Fibroblast of lung (primary cell): Measurements from ENCODE around the gene CNNM1.

Source experiments
- EZH2 ChIP-seq: IDR thresholded peaks from 2 replicates; pipeline ENCODE4 v1.5.1; 2012; ENCODE audit warnings: low read length, control low read depth, mild to moderate bottlenecking; ENCODE audit errors: missing control alignments
- TF ChIP-seq, protein P1 (sequence below), 2 donors: IDR thresholded peaks in 1 of 2; conservative IDR thresholded peaks in 1 of 2; 1 replicate in 1 of 2; 2 replicates in 1 of 2; pipeline ENCODE4 v1.5.1; 2011 to 2012; ENCODE audit warnings: low read length in 2 of 2, control low read depth in 1 of 2, inconsistent platforms in 1 of 2, low read depth in 1 of 2, mild to moderate bottlenecking in 1 of 2

DNA sequence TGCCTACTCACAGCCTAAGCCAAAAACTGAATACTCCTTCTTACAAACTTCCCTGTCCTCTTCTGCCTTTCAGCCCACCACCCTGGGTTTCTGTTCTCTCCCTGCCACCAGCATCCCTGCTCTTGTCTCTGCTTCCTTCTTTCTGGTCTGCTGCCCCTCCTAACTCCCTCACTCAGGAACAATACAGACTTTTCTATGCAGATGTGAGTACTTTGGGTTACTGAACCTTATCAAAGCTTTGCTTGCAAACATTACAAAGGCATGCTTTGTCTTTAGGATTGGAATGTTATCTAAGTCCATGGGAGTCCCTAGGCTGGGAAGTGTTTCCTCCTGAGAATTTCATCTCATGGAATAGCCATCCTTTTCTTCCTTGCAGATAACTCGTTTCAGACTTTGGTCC lies 28.9 kb downstream of the CNNM1 start:
- TF ChIP-seq, protein P1, sequence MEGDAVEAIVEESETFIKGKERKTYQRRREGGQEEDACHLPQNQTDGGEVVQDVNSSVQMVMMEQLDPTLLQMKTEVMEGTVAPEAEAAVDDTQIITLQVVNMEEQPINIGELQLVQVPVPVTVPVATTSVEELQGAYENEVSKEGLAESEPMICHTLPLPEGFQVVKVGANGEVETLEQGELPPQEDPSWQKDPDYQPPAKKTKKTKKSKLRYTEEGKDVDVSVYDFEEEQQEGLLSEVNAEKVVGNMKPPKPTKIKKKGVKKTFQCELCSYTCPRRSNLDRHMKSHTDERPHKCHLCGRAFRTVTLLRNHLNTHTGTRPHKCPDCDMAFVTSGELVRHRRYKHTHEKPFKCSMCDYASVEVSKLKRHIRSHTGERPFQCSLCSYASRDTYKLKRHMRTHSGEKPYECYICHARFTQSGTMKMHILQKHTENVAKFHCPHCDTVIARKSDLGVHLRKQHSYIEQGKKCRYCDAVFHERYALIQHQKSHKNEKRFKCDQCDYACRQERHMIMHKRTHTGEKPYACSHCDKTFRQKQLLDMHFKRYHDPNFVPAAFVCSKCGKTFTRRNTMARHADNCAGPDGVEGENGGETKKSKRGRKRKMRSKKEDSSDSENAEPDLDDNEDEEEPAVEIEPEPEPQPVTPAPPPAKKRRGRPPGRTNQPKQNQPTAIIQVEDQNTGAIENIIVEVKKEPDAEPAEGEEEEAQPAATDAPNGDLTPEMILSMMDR (conservative IDR thresholded peaks at IDR 0.05 in 1 of 2, IDR thresholded peaks at IDR 0.05 in 1 of 2; ENCODE audit: low read depth in 1 of 2, low read length in 2 of 2), result no peak
- TF ChIP-seq EZH2, result no peak
